ENCODE data around the gene NUBP2. TPM values are rescaled to one million over a fixed set of nuclear protein-coding genes. Genes with fewer than 3 reads are reported as not detected.
"Not testable (repeated sequence)": the region's sequence is repeated elsewhere in the genome, so short reads cannot be mapped to it uniquely, and the experiment has no call there.

NUBP2 gene
- polyA plus RNA-seq, 4 donors, result 32.7 to 58.6 (median 34.8) TPM

- DNase-seq (ENCODE audit: low read depth in 4 of 4, low spot score in 3 of 4), result no peak
Observed at GRCh38 chr16:1794908-1795666, 12.3 kb downstream of the NUBP2 start.

- not testable (repeated sequence) for DNase-seq (ENCODE audit: low read depth in 4 of 4, low spot score in 3 of 4)
Observed at GRCh38 chr16:1799263-1799662, 16.5 kb downstream of the NUBP2 start.

GRCh38 chr16:1800701-1801100 is 17.9 kb downstream of the NUBP2 start:
- no peak for DNase-seq (ENCODE audit: low read depth in 4 of 4, low spot score in 3 of 4)

GRCh38 chr16:1807626-1808025 is 24.9 kb downstream of the NUBP2 start:
- DNase-seq (ENCODE audit: low read depth in 4 of 4, low spot score in 3 of 4), result no peak

- DNase-seq (ENCODE audit: low read depth in 4 of 4, low spot score in 3 of 4), result no peak
Observed at GRCh38 chr16:1808691-1809090, 25.9 kb downstream of the NUBP2 start.

- DNase-seq (ENCODE audit: low read depth in 4 of 4, low spot score in 3 of 4), result no peak
Observed at GRCh38 chr16:1809281-1809801, 26.6 kb downstream of the NUBP2 start.

- no peak for DNase-seq (ENCODE audit: low read depth in 4 of 4, low spot score in 3 of 4)
Observed at GRCh38 chr16:1810106-1810505, 27.3 kb downstream of the NUBP2 start.

GRCh38 chr16:1810536-1810935 is 27.8 kb downstream of the NUBP2 start:
- no peak for DNase-seq (ENCODE audit: low read depth in 4 of 4, low spot score in 3 of 4)

GRCh38 chr16:1812732-1813163 is 30.0 kb downstream of the NUBP2 start:
- no peak for DNase-seq (ENCODE audit: low read depth in 4 of 4, low spot score in 3 of 4)

- DNase-seq (ENCODE audit: low read depth in 4 of 4, low spot score in 3 of 4), result no peak
Observed at GRCh38 chr16:1815461-1815860, 32.7 kb downstream of the NUBP2 start.

GRCh38 chr16:1816396-1817275 is 33.9 kb downstream of the NUBP2 start:
- DNase-seq (ENCODE audit: low read depth in 4 of 4, low spot score in 3 of 4), result no peak

GRCh38 chr16:1817276-1817589 is 34.5 kb downstream of the NUBP2 start:
- DNase-seq (ENCODE audit: low read depth in 4 of 4, low spot score in 3 of 4), result no peak

GRCh38 chr16:1817716-1818115 is 35.0 kb downstream of the NUBP2 start:
- DNase-seq (ENCODE audit: low read depth in 4 of 4, low spot score in 3 of 4), result no peak

GRCh38 chr16:1818204-1818872 is 35.6 kb downstream of the NUBP2 start:
- no peak for DNase-seq (ENCODE audit: low read depth in 4 of 4, low spot score in 3 of 4)

GRCh38 chr16:1818873-1819525 is 36.2 kb downstream of the NUBP2 start:
- DNase-seq (ENCODE audit: low read depth in 4 of 4, low spot score in 3 of 4), result no peak

- DNase-seq (ENCODE audit: low read depth in 4 of 4, low spot score in 3 of 4), result no peak
Observed at GRCh38 chr16:1819611-1820010, 36.9 kb downstream of the NUBP2 start.

- no peak for DNase-seq (ENCODE audit: low read depth in 4 of 4, low spot score in 3 of 4)
Observed at GRCh38 chr16:1820096-1820945, 37.6 kb downstream of the NUBP2 start.

- no peak for DNase-seq (ENCODE audit: low read depth in 4 of 4, low spot score in 3 of 4)
Observed at GRCh38 chr16:1820946-1821290, 38.2 kb downstream of the NUBP2 start.

- no peak for DNase-seq (ENCODE audit: low read depth in 4 of 4, low spot score in 3 of 4)
Observed at GRCh38 chr16:1821861-1822611, 39.3 kb downstream of the NUBP2 start.

Data from left renal pelvis (tissue), 4 donors.